Common myeloid progenitor, CD34-positive (primary cell): ENCODE results near the gene DZIP1.

Experiments used
- CTCF ChIA-PET: fragments of 350-600 bp; sonication (Branson Sonifier 250); formaldehyde crosslinking; loops from one replicate; lab custom pipeline; 2021; ENCODE audit warnings: antibody characterized with exemption; lab: Charles Lee
- POLR2A ChIA-PET: fragments of 350-600 bp; sonication (Branson Sonifier 250); formaldehyde crosslinking; loops from one replicate; lab custom pipeline; 2021; ENCODE audit warnings: antibody characterized with exemption; lab: Charles Lee
- DNase-seq, 3 donors: peaks; one replicate each; pipeline versions ENCODE4 v3.0.0 to v3.0.0-alpha.2; 2013
- H3K27ac ChIP-seq, 2 experiments: 1 replicate in 1 of 2; 2 replicates in 1 of 2; pipeline ENCODE4 v1.7.0; 2013; ENCODE audit warnings: inconsistent platforms in 2 of 2, low read length in 2 of 2, mild to moderate bottlenecking in 2 of 2, low read depth in 1 of 2, moderate library complexity in 1 of 2; ENCODE audit not compliant: severe bottlenecking in 2 of 2, insufficient read depth in 1 of 2, poor library complexity in 1 of 2
- H3K27me3 ChIP-seq, 5 experiments: replicated peaks in 2 of 5; 1 replicate in 3 of 5; 2 replicates in 2 of 5; pipeline versions ENCODE4 v1.6.1 to v1.7.0; 2013; ENCODE audit warnings: low read length in 4 of 5, mild to moderate bottlenecking in 2 of 5, moderate library complexity in 2 of 5, inconsistent platforms in 1 of 5; ENCODE audit not compliant: insufficient read depth in 5 of 5, control insufficient read depth in 4 of 5
- H3K36me3 ChIP-seq, 4 experiments: 1 replicate in 2 of 4; 2 replicates in 2 of 4; pipeline versions ENCODE4 v1.6.1 to v1.7.0; 2013; ENCODE audit warnings: low read length in 3 of 4, control low read depth in 1 of 4, mild to moderate bottlenecking in 1 of 4; ENCODE audit not compliant: control insufficient read depth in 4 of 4, insufficient read depth in 4 of 4
- H3K4me1 ChIP-seq, 4 experiments: 1 replicate in 3 of 4; 2 replicates in 1 of 4; pipeline versions ENCODE4 v1.6.1 to v1.7.1; 2013; ENCODE audit warnings: low read length in 3 of 4, mild to moderate bottlenecking in 3 of 4, control low read depth in 1 of 4, inconsistent platforms in 1 of 4, moderate library complexity in 1 of 4; ENCODE audit not compliant: control insufficient read depth in 4 of 4, insufficient read depth in 4 of 4; ENCODE audit errors: control extremely low read depth in 1 of 4
- H3K4me3 ChIP-seq, 7 experiments: 1 replicate in 4 of 7; 2 replicates in 3 of 7; pipeline versions ENCODE4 v1.5.1 to v1.7.0; 2013; ENCODE audit warnings: mild to moderate bottlenecking in 7 of 7, low read length in 6 of 7, moderate library complexity in 6 of 7, inconsistent platforms in 2 of 7, low read depth in 2 of 7, control low read depth in 1 of 7; ENCODE audit not compliant: insufficient read depth in 4 of 7, control insufficient read depth in 1 of 7; ENCODE audit errors: extremely low read depth in 1 of 7
- H3K9me3 ChIP-seq, 5 experiments: 1 replicate in 4 of 5; 2 replicates in 1 of 5; pipeline versions ENCODE4 v1.6.1 to v1.7.1; 2013; ENCODE audit warnings: low read length in 4 of 5, mild to moderate bottlenecking in 2 of 5, inconsistent platforms in 1 of 5, low read depth in 1 of 5, moderate library complexity in 1 of 5; ENCODE audit not compliant: control insufficient read depth in 4 of 5, insufficient read depth in 2 of 5; ENCODE audit errors: control extremely low read depth in 1 of 5
- WGBS: methylation state at CpG from one replicate; pipeline ENCODE4 v1.1.5; 2013; ENCODE audit not compliant: insufficient coverage; 5-methylcytosine and 5-hydroxymethylcytosine counted together

Gene DZIP1

GRCh38 chr13:95620030-95620824 lies 24.3 kb downstream of the DZIP1 start:
- POLR2A ChIA-PET: no interaction called here
- H3K36me3 ChIP-seq: no peaks in the 10 kb centered on the region
- CTCF ChIA-PET: interaction anchor here (1.4 to 7.6 kb wide), 2 partner anchors 10 to 214 kb away, joined by 4 to 73 read pairs; no protein-coding TSS in a partner anchor
- H3K9me3 ChIP-seq: no peaks in the 10 kb centered on the region
- peaks cover 0 to 19% (median 9%) of the 10 kb centered on the region in 4 experiments for H3K4me1 ChIP-seq
- H3K27ac ChIP-seq: no peak overlapping the region
- DNase-seq: peak in 1 of 3 donors; percentile 36
- H3K27me3 ChIP-seq: no peaks in the 10 kb centered on the region
- no peak overlapping the region for H3K4me3 ChIP-seq
- WGBS: no CpG with 5 or more reads among the region's 2 CpGs

- no peak for DNase-seq
- CTCF ChIA-PET: interaction anchor here (1.1 to 2.0 kb wide), 3 partner anchors 11 to 219 kb away, joined by 3 to 5 read pairs (median 5); no protein-coding TSS in a partner anchor
- Histone ChIP-seq H3K27ac (no peak overlapping the region), H3K27me3 (no peaks in the 10 kb centered on the region), H3K36me3 (no peaks in the 10 kb centered on the region), H3K9me3 (no peaks in the 10 kb centered on the region), H3K4me1 (peaks cover 0 to 3% (median 0%) of the 10 kb centered on the region in 4 experiments), H3K4me3 (no peak overlapping the region)
- POLR2A ChIA-PET: no interaction called here
- 100% methylated on average over 2 of the region's 3 CpGs for WGBS
These were observed 29.0 kb downstream of the DZIP1 start for GRCh38 chr13:95615539-95615938.

DNA sequence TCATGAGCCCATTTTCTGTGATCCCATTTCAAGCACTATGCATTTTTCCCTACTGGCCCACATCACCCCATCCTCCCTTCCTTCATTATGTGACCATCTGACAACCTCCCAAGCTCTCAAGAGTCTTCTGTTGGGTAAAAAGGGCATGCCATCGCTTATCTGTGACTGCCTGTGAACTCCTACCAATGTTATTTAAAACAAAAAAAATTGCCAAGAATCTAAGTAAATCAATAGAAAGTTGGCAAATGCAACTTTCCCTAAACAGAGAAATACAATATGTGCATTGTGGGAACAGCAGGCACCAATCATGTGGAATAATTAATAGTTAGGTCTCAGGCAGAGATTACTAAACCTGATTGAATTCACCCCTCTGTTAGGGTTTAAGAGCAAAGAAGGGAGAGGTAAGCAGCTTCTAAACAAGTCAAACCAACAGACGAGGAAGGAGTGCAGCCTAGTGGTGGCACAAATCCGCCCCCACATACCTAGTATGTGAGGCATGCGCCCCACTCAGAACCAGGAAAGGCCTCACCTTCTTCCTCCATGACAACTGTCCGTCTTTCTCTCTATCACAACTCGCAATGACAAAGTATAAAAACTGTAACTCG lies 29.8 kb downstream of the DZIP1 start:
- H3K27me3 ChIP-seq: no peaks in the 10 kb centered on the region

GRCh38 chr13:95608640-95609323 lies 35.7 kb downstream of the DZIP1 start:
- Histone ChIP-seq H3K9me3 (no peaks in the 10 kb centered on the region), H3K27ac (no peak overlapping the region), H3K4me3 (no peak overlapping the region), H3K36me3 (no peaks in the 10 kb centered on the region), H3K4me1 (peaks cover 0 to 6% (median 2%) of the 10 kb centered on the region in 4 experiments), H3K27me3 (no peaks in the 10 kb centered on the region)
- ChIA-PET CTCF (interaction anchor here (1.0 to 2.8 kb wide), 2 partner anchors 14 to 18 kb away, joined by 4 to 17 read pairs; no protein-coding TSS in a partner anchor), POLR2A (no interaction called here)
- WGBS: 87% methylated on average over 5 of the region's 6 CpGs
- DNase-seq: peak in 2 of 3 donors; percentile 18 to 45

More for the DNA sequence above, 29.8 kb downstream of the DZIP1 start:
- Histone ChIP-seq H3K9me3 (no peaks in the 10 kb centered on the region), H3K27ac (no peak overlapping the region), H3K4me3 (no peak overlapping the region), H3K36me3 (no peaks in the 10 kb centered on the region), H3K4me1 (peaks cover 0 to 1% (median 0%) of the 10 kb centered on the region in 4 experiments)
- ChIA-PET POLR2A (no interaction called here), CTCF (interaction anchor here (1.1 to 2.0 kb wide), 4 partner anchors 10 to 220 kb away, joined by 3 to 5 read pairs (median 5); no protein-coding TSS in a partner anchor)
- 96% methylated on average over 6 of the region's 7 CpGs for WGBS
- no peak for DNase-seq

DNA sequence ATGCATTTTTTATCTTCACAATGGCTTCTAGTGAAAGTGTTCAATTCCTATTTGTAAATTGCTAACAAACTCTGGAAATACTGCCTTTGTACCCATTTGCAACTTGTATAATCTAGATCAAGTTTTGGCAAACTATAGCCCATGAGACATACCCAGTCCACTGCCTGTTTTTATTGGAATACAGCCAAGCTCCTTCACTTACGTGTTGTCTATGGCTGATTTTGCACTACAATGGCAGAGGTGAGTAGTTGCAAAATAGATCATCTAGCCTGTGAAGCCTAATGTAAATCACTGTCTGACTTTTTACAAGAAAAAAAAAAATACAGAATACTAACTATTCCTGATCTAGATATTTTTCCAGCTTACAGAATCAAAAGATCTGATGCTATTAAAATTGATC lies 37.1 kb downstream of the DZIP1 start:
- Histone ChIP-seq H3K27me3 (no peaks in the 10 kb centered on the region), H3K9me3 (no peaks in the 10 kb centered on the region), H3K36me3 (no peaks in the 10 kb centered on the region), H3K4me1 (peaks cover 0 to 6% (median 2%) of the 10 kb centered on the region in 4 experiments), H3K4me3 (no peak overlapping the region), H3K27ac (no peak overlapping the region)
- 83% methylated on average over 1 of the region's 1 CpG for WGBS
- POLR2A ChIA-PET: no interaction called here
- no peak for DNase-seq
- CTCF ChIA-PET: interaction anchor here (0.8 kb wide), 1 partner anchor 16 kb away, joined by 3 read pairs; no protein-coding TSS in a partner anchor

DNA sequence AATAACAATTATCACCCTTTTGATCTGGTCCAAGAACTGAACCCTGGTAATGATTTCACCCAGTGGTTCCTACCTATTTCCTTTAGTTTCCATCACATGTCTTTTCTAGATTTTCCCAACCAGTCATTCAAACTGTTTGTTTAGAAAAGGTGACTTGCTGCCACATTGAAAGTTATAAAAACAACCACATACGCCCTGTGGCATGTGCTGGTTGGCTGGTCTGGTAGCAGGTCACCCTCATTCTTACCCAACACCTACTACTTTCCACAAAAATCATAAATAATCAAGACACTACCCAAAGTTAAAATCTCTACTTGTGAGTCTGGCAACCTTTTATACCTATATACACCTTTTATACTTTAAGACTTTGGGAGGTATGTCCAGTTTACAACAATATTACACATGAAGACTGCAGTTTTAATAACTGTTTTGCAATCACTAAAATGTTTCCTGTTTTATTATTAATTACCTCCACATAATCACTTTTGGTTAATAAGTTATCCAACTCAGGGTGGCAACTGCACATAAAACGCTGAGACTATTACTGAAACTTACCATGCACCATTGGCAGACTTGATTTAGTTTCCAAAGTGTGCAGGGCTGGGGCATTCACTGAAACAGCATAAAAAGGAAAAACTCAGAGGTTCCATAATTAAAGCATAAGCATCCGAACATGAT lies 38.9 kb downstream of the DZIP1 start:
- Histone ChIP-seq H3K27ac (no peak overlapping the region), H3K9me3 (no peaks in the 10 kb centered on the region), H3K4me1 (peaks cover 0 to 6% (median 2%) of the 10 kb centered on the region in 4 experiments), H3K4me3 (no peak overlapping the region), H3K36me3 (no peaks in the 10 kb centered on the region), H3K27me3 (no peaks in the 10 kb centered on the region)
- ChIA-PET CTCF (no interaction called here), POLR2A (no interaction called here)
- DNase-seq: no peak
- 100% methylated on average over 3 of the region's 3 CpGs for WGBS
